Left cardiac atrium (tissue), 4 donors: Measurements from ENCODE around the gene CHAC1. TPM values are rescaled to one million over a fixed set of nuclear protein-coding genes. Genes with fewer than 3 reads are reported as not detected.

Experiments used
- ATAC-seq, 2 donors: fragments of 200-7000 bp; cut with Tn5 transposase; one replicate each; pipeline ENCODE4 v1.9.1; 2020; ENCODE audit warnings: mild to moderate bottlenecking in 2 of 2, moderate library complexity in 2 of 2
- DNase-seq: peaks from one replicate; pipeline ENCODE4 v3.0.0-alpha.2; 2020
- intact Hi-C, 2 donors: fragments of 100-400 bp; cut with DNase I; formaldehyde crosslinking; loops; one replicate each; pipeline versions ENCODE4 v1.14.1 to v1.15.1; 2022 to 2023
- total RNA-seq, 2 donors: library from RNA; stranded (reverse); fragmentation: NEBNext Ultra II Directional; extraction: Animal tissue kit (Norgen Biotek cat#: 25700); gene quantifications; one replicate each; pipeline ENCODE4 v1.2.1, GENCODE V29; 2021
- donor health status: DM: no; HTN: yes; CAD: no.
- donor health status: DM: no; HTN: yes; CAD: no; lungs with severe emphysema.
- donor health status: DM: yes; HTN: yes; CAD: no.
- donor health status: Dilated cardiomyopathy.

The CHAC1 gene
- total RNA-seq, 2 donors from 2014 or later, result 2.6 to 3.3 TPM

- intact Hi-C loops, result no loop called here
- DNase-seq, result no peak
- no peak for ATAC-seq
Observed at GRCh38 chr15:40921949-40922607, 31.2 kb upstream of the CHAC1 start.

DNA sequence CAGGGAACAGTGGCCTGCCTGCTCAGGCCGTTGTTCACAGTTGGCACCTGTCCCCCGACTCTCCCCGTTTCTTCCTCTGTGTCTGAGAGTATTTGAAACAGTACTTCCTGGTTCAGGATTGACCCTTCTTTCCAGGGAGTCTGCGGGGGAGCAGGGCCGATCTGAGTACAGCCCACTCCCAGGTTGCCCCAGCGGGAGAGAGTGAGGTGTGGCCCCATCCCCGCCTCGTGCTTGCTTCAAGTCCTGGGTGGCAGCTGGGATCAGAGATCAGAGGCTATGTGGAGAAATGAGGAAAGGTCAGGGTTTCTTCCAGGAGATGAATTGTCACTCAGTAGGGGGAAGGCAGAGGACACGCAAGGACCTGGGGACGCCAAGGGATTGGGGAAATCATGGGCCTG lies 30.7 kb upstream of the CHAC1 start:
- ATAC-seq (no peak), DNase-seq (no peak)
- intact Hi-C loops, result no loop called here

GRCh38 chr15:40923551-40923950 lies 29.7 kb upstream of the CHAC1 start:
- no peak for ATAC-seq
- intact Hi-C loops, result no loop called here
- no peak for DNase-seq

DNA sequence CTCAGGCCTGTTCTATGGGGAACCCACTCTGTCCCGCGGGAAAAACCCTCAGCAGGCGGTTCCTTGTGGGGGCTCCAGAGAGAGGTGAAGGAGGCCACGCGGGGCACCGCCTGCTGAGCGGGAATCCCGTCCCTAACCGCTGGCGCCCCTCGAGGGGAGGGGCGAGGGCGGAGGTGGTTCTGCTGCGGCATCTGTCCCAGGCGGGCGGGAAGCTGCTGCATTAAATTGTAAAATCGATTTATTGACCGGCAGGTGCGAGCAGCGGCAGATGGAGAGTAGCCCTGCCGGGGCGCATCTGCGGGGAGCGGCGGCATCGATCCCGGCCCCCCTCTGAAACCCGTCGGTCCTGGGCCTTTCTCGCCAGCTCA lies 27.8 kb upstream of the CHAC1 start:
- intact Hi-C loops, result no loop called here
- ATAC-seq, result no peak
- DNase-seq, result no peak

GRCh38 chr15:40925863-40926658 lies 27.2 kb upstream of the CHAC1 start:
- peak; percentile 28 for DNase-seq
- ATAC-seq, result peak in 1 of 2 donors; percentile 14
- intact Hi-C loops, result no loop called here

GRCh38 chr15:40926659-40927494 lies 26.4 kb upstream of the CHAC1 start:
- no peak for DNase-seq
- intact Hi-C loops, result no loop called here
- no peak for ATAC-seq

DNA sequence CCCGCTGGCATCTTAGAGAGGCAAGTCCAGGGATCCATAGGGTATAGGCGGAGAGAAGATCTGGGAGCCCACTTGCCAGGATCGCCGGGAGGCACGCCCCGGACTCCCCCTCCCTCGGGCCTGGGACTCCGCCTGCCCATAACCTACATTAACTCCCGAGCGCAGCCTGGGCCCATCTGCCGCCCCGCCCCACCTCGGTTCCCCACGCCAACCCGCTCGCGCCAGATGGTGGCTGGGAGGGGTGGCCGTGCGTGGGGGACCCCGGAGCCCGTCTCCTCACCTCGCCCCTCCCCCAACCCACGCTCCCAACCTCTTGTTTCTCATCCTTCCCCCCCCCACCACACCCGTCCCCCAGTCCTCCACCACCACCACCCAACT lies 25.8 kb upstream of the CHAC1 start:
- intact Hi-C loops, result no loop called here
- ATAC-seq (no peak), DNase-seq (peak; percentile 29)

DNA sequence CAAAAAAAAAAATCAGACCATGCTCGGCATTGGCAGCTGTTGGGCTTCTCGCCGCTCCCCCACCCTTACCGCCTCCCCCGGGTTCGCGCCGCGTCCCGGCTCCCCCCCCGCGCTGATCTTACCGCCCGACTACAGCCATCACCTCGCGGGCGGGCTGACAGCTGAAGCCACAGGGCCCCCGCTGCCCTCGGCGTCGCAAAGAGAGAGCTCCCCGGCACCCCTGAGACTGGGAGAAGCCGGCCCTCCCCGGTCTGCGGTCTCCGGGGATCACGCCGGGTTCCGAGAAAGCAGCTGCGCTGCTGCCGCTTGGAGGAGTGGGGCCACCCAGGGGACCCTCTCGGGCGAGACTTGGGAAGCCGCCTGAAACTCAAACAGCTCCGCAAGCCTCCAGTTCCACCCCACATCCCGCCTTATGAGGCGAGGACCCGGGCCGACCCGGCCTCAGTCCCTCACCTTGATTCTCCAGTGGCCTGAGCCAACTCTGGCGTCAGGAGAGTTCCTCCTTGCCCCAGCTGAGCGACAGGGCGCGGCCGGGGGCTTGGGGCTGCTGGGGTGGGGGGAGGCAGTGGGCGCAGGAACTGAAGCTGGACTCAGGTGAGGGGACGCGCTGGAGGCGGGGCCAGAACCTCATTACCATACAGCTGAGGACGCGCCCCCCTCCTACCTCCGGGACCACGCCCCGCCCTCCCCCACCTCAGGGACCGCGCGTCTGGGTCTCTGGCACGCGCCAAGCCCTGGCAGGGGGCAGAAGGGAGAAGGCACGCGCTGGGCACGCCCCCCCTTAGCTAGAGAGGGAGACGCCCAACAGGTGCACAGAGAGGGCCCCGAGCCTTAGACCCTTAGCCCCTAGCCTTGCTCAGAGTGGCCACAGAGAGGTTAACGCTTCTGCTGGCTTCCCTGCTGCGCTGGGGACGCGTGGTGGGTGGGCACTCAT lies 25.1 kb upstream of the CHAC1 start:
- intact Hi-C loops, result no loop called here
- no peak for ATAC-seq
- peak; percentile 29 for DNase-seq

GRCh38 chr15:40928821-40929659 lies 24.2 kb upstream of the CHAC1 start, which contains the start of gene DLL4:
Gene DLL4 (plus strand): TSS chr15:40929340. CDS start chr15:40929669, 329 bp downstream.
- peak; percentile 39 to 63 for ATAC-seq
- intact Hi-C loops, result no loop called here
- DNase-seq, result peak; percentile 82

DNA sequence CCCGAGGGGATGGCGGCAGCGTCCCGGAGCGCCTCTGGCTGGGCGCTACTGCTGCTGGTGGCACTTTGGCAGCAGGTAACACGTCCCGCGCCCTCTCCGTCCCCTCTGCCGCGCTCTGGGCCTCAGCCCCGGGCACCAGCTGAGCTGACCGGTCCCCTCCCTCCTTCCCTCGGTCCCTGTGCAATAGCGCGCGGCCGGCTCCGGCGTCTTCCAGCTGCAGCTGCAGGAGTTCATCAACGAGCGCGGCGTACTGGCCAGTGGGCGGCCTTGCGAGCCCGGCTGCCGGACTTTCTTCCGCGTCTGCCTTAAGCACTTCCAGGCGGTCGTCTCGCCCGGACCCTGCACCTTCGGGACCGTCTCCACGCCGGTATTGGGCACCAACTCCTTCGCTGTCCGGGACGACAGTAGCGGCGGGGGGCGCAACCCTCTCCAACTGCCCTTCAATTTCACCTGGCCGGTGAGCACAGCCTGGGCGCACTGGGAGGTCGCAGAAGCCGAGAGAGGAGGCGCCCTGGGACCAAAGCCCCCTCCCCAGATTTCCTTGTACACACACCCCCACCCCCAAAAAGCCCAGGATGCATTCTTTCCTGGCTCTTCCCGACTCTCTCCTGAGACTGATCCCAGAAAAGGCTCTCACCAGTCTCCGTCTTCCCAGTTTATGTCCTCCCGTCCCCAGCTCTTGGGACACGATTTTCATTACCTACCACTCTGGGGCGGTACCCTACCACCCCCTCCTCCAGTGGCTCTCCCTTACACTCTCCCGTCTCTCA lies 23.4 kb upstream of the CHAC1 start:
- intact Hi-C loops, result no loop called here
- DNase-seq (peak; percentile 67), ATAC-seq (peak; percentile 29 to 60)

DNA sequence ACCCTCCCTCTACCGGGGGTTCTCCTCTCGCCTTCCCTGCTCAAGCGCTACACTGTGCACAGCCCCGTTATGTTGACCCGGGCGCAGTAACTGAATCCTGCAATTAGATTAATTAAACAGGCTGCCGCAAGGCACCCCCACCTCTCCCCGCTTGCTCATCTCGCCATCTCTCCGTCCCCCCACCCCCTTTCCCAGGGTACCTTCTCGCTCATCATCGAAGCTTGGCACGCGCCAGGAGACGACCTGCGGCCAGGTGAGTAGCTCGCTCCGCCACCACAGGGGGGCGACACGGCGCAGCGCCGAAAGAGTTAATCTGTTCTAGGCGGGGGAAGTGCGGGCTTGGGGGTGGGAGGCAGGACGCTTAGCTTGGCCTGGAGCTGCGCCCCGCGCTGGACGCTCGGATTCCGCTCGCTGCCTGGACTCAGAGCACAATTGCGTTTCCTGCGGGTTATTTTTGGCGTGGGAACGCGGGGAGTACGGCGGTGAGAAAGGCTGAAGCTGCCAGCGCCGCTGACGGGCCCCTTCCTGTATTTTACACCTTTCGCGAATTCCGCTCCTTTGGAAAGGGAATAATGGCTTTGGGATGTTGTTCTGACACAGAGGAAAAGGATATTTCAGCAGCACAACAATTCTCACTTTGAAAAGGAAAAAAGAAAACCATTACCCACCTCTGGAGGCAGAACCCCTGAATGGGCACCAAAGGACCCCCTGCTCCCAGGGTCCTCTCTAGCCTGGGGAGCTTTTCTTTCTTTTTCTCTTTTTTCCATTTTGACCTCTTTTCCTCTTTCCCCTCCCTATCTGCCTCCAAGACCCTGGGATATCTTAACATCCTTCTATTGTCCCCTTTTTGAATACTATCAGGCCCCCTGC lies 22.6 kb upstream of the CHAC1 start:
- peak; percentile 81 for DNase-seq
- peak; percentile 49 for ATAC-seq

GRCh38 chr15:40931300-40932142 lies 21.8 kb upstream of the CHAC1 start:
- intact Hi-C loops, result no loop called here
- DNase-seq (no peak), ATAC-seq (no peak)

More for the DNA sequence above, 22.6 kb upstream of the CHAC1 start:
- intact Hi-C loops, result no loop called here

- DNase-seq (no peak), ATAC-seq (no peak)
- intact Hi-C loops, result no loop called here
Observed at GRCh38 chr15:40932156-40932555, 21.1 kb upstream of the CHAC1 start.

- DNase-seq, result no peak
- no peak for ATAC-seq
- intact Hi-C loops, result no loop called here
Observed at GRCh38 chr15:40932649-40933516, 20.4 kb upstream of the CHAC1 start.

GRCh38 chr15:40933517-40933902 lies 19.8 kb upstream of the CHAC1 start:
- ATAC-seq, result no peak
- no peak for DNase-seq
- intact Hi-C loops, result no loop called here
